ENCODE results near the gene SLC17A9. TPM values are rescaled to one million over a fixed set of nuclear protein-coding genes. Genes with fewer than 3 reads are reported as not detected.

Gene SLC17A9
- polyA plus RNA-seq, 3 donors: 0.81 to 31.3 (median 0.82) TPM

DNA sequence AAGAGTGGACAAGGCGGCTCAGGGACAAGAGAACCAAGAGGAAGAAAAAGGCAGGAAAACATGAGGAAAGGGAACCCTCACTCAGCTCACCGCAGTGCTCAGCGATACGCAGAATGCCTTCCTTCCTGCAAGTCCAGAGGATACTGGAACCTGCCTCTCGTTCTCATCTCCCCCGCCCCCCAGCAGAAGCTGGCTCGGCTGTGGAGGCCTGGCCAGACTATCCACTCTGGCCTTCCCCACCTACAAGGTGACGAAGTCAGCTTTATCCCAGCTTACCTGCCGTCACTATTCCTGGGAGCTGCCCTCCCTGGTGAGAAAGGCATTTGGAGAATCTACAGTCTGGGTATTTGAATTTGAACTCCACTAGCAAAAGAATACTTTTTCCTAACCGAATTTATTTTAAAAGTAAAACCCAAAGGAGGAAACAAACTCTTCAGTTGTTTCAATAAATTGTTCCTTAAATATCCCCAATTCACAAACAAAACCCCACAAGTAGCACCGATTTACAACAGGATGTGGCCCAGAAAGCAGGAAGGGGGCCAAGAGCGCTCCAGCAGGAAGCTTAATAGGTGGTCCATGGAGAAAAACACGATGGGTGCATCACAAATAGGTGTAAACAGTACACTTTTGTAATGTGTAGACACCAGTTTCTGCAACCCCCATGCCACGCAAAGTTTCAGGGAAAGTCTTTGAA is 24.1 kb upstream of the SLC17A9 start:
- peaks cover 0 to 2% of the 10 kb centered on the region in 2 donors for H3K36me3 ChIP-seq (replicated peaks in 1 of 2; ENCODE audit: control insufficient read depth in 1 of 2, insufficient read depth in 2 of 2, low read length in 2 of 2)
- peak overlapping the region; percentile 85 for H3K4me2 ChIP-seq (replicated peaks; ENCODE audit: extremely low read depth, low read length, poor library complexity, severe bottlenecking)
- H3K27ac Mint-ChIP-seq: peak overlapping the region; percentile 87 to 96 (median 94)
- peaks cover 52% of the 10 kb centered on the region for H3K4me1 Mint-ChIP-seq
- no peak for DNase-seq
- TF ChIP-seq, protein P1, sequence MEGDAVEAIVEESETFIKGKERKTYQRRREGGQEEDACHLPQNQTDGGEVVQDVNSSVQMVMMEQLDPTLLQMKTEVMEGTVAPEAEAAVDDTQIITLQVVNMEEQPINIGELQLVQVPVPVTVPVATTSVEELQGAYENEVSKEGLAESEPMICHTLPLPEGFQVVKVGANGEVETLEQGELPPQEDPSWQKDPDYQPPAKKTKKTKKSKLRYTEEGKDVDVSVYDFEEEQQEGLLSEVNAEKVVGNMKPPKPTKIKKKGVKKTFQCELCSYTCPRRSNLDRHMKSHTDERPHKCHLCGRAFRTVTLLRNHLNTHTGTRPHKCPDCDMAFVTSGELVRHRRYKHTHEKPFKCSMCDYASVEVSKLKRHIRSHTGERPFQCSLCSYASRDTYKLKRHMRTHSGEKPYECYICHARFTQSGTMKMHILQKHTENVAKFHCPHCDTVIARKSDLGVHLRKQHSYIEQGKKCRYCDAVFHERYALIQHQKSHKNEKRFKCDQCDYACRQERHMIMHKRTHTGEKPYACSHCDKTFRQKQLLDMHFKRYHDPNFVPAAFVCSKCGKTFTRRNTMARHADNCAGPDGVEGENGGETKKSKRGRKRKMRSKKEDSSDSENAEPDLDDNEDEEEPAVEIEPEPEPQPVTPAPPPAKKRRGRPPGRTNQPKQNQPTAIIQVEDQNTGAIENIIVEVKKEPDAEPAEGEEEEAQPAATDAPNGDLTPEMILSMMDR (IDR thresholded peaks at IDR 0.05): no peak
- H3K9me3 Mint-ChIP-seq: peaks cover 0 to 2% (median 0%) of the 10 kb centered on the region in 7 donors
- no peaks in the 10 kb centered on the region for H3K27me3 ChIP-seq (ENCODE audit: control insufficient read depth in 2 of 2, insufficient read depth in 2 of 2, low read length in 2 of 2)
- peak overlapping the region; percentile 89 to 95 for H3K4me3 Mint-ChIP-seq
- H3K9ac ChIP-seq (ENCODE audit: insufficient read depth, low read length, poor library complexity, severe bottlenecking): peak overlapping the region; percentile 79
- H3K27ac ChIP-seq (ENCODE audit: low read depth in 1 of 2, low read length in 2 of 2): peak overlapping the region; percentile 73 to 83
- intact Hi-C loops (cut with micrococcal nuclease): loop anchor here in 1 of 2 donors (2.0 to 10.0 kb wide), 2 partner anchors 134 to 288 kb away; partner anchors contain the start of genes MRGBP and YTHDF1
- 0% methylated on average over 6 of the region's 14 CpGs for WGBS (ENCODE audit: insufficient coverage)
- peaks cover 99% of the 10 kb centered on the region for H3K79me2 ChIP-seq (ENCODE audit: insufficient read depth, low read length)
- H3K9me3 ChIP-seq (replicated peaks in 1 of 2; ENCODE audit: control insufficient read depth in 1 of 2, insufficient read depth in 1 of 2, low read length in 2 of 2): no peaks in the 10 kb centered on the region
- peaks cover 8 to 10% of the 10 kb centered on the region in 2 donors for H3K36me3 Mint-ChIP-seq
- peak overlapping the region; percentile 78 for H2AFZ ChIP-seq (ENCODE audit: insufficient read depth, low read depth, low read length, poor library complexity, severe bottlenecking)
- peaks cover 63% of the 10 kb centered on the region for H4K20me1 ChIP-seq (ENCODE audit: insufficient read depth, low read length)
- no peaks in the 10 kb centered on the region for H3K27me3 Mint-ChIP-seq (ENCODE audit: low read depth in 3 of 3)
- H3K4me3 ChIP-seq (replicated peaks in 1 of 3; ENCODE audit: low read depth in 2 of 3, low read length in 3 of 3): peak overlapping the region; percentile 80 to 93 (median 84)
- H3K4me1 ChIP-seq (ENCODE audit: control insufficient read depth in 1 of 2, insufficient read depth in 2 of 2, low read length in 2 of 2): peaks cover 45% of the 10 kb centered on the region in 2 donors

DNA sequence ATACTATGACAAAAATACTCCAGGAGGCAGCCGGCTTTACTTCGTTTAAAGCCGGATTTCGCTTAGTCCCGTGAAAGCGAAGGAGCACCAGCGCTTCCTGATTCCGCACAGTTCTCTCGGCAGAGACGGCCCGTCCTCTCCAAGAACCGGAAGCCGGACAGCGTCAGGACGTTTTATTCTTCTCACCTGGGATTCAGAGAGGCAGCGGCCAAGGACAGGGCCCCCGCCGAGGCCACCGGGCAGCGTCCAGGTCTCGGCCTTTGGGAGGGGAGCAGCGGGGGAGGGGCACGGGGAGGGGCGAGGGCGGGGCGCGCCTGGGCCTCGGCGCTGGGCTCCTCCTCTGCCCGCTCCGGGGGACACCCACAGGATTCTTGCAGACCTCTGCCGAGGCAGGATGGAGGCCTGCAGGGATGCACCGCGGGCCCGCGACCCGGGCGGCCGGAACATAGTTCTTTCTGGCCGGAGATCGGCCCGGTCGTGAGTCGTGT is 23.4 kb upstream of the SLC17A9 start:
- Mint-ChIP-seq H3K4me1 (peaks cover 50% of the 10 kb centered on the region), H3K9me3 (peaks cover 0 to 2% (median 0%) of the 10 kb centered on the region in 7 donors), H3K27me3 (ENCODE audit: low read depth in 3 of 3) (no peaks in the 10 kb centered on the region), H3K4me3 (peak overlapping the region; percentile 89 to 95), H3K36me3 (peaks cover 8 to 10% of the 10 kb centered on the region in 2 donors), H3K27ac (peak overlapping the region; percentile 87 to 96 (median 94))
- peak overlapping the region; percentile 85 for H3K4me2 ChIP-seq (replicated peaks; ENCODE audit: extremely low read depth, low read length, poor library complexity, severe bottlenecking)
- H3K9ac ChIP-seq (ENCODE audit: insufficient read depth, low read length, poor library complexity, severe bottlenecking): peak overlapping the region; percentile 79
- H3K79me2 ChIP-seq (ENCODE audit: insufficient read depth, low read length): peaks cover 99% of the 10 kb centered on the region
- H3K27me3 ChIP-seq (ENCODE audit: control insufficient read depth in 2 of 2, insufficient read depth in 2 of 2, low read length in 2 of 2): no peaks in the 10 kb centered on the region
- intact Hi-C loops (cut with micrococcal nuclease): loop anchor here in 1 of 2 donors (2.0 to 10.0 kb wide), 2 partner anchors 134 to 288 kb away; partner anchors contain the start of genes MRGBP and YTHDF1
- 0% methylated on average over 44 of the region's 44 CpGs for WGBS (ENCODE audit: insufficient coverage)
- H3K4me3 ChIP-seq (replicated peaks in 1 of 3; ENCODE audit: low read depth in 2 of 3, low read length in 3 of 3): peak overlapping the region; percentile 80 to 93 (median 84)
- H4K20me1 ChIP-seq (ENCODE audit: insufficient read depth, low read length): peaks cover 63% of the 10 kb centered on the region
- peaks cover 2 to 4% of the 10 kb centered on the region in 2 donors for H3K36me3 ChIP-seq (replicated peaks in 1 of 2; ENCODE audit: control insufficient read depth in 1 of 2, insufficient read depth in 2 of 2, low read length in 2 of 2)
- H3K4me1 ChIP-seq (ENCODE audit: control insufficient read depth in 1 of 2, insufficient read depth in 2 of 2, low read length in 2 of 2): peaks cover 38 to 41% of the 10 kb centered on the region in 2 donors
- DNase-seq: peak; percentile 34 to 56 (median 53)
- H2AFZ ChIP-seq (ENCODE audit: insufficient read depth, low read depth, low read length, poor library complexity, severe bottlenecking): peak overlapping the region; percentile 78
- H3K9me3 ChIP-seq (replicated peaks in 1 of 2; ENCODE audit: control insufficient read depth in 1 of 2, insufficient read depth in 1 of 2, low read length in 2 of 2): no peaks in the 10 kb centered on the region
- TF ChIP-seq, protein P1 (IDR thresholded peaks at IDR 0.05): no peak
- peak overlapping the region; percentile 73 to 83 for H3K27ac ChIP-seq (ENCODE audit: low read depth in 1 of 2, low read length in 2 of 2)
